Stimulated activated CD8-positive, alpha-beta memory T cell treated with anti-CD3 and anti-CD28 coated beads, Interleukin-7, amount 100 ng/mL, for 48 hours (primary cell): Measurements from ENCODE around the gene TRAM2.

Experiments
- DNase-seq, 2 donors: peaks; one replicate each; pipeline ENCODE4 v3.0.0-alpha.2; 2020; ENCODE audit warnings: low read depth in 1 of 2; ENCODE audit errors: extremely low read depth in 1 of 2

TRAM2 gene

GRCh38 chr6:52571099-52571755 lies 5.6 kb downstream of the TRAM2 start:
- no peak for DNase-seq

- no peak for DNase-seq
These were observed 6.6 kb downstream of the TRAM2 start for GRCh38 chr6:52570291-52570700.

GRCh38 chr6:52568320-52568719 lies 8.5 kb downstream of the TRAM2 start:
- DNase-seq = no peak

- DNase-seq = no peak
These were observed 10.0 kb downstream of the TRAM2 start for GRCh38 chr6:52566853-52567279.

- no peak for DNase-seq
These were observed 10.7 kb downstream of the TRAM2 start for GRCh38 chr6:52566201-52566600.

- DNase-seq = no peak
These were observed 12.0 kb downstream of the TRAM2 start for GRCh38 chr6:52564856-52565255.

- no peak for DNase-seq
These were observed 13.9 kb downstream of the TRAM2 start for GRCh38 chr6:52562911-52563310.

- DNase-seq = no peak
These were observed 16.4 kb downstream of the TRAM2 start for GRCh38 chr6:52560462-52560861.

- no peak for DNase-seq
These were observed 18.4 kb downstream of the TRAM2 start for GRCh38 chr6:52558266-52559000.

GRCh38 chr6:52557389-52558265 lies 19.2 kb downstream of the TRAM2 start:
- no peak for DNase-seq

GRCh38 chr6:52555518-52556233 lies 21.2 kb downstream of the TRAM2 start:
- DNase-seq = no peak

- DNase-seq = no peak
These were observed 22.1 kb downstream of the TRAM2 start for GRCh38 chr6:52554684-52555280.

GRCh38 chr6:52553719-52554118 lies 23.1 kb downstream of the TRAM2 start:
- no peak for DNase-seq

- DNase-seq = no peak
These were observed 23.7 kb downstream of the TRAM2 start for GRCh38 chr6:52553158-52553557.

- no peak for DNase-seq
These were observed 24.6 kb downstream of the TRAM2 start for GRCh38 chr6:52552278-52552643.

- no peak for DNase-seq
These were observed 25.2 kb downstream of the TRAM2 start for GRCh38 chr6:52551483-52552277.

- DNase-seq = no peak
These were observed 26.0 kb downstream of the TRAM2 start for GRCh38 chr6:52550870-52551269.

- no peak for DNase-seq
These were observed 26.8 kb downstream of the TRAM2 start for GRCh38 chr6:52550014-52550575.

- DNase-seq = no peak
These were observed 27.4 kb downstream of the TRAM2 start for GRCh38 chr6:52549428-52549827.
